K562 (cell line): ENCODE measurements around the gene MBOAT7. TPM values are rescaled to one million over a fixed set of nuclear protein-coding genes. Genes with fewer than 3 reads are reported as not detected.

ENCODE experiments used
- ATF3 ChIP-seq, 2 experiments: fragments of 450-650 bp in 1 of 2; sonication (generic) in 1 of 2; formaldehyde crosslinking in 1 of 2; IDR thresholded peaks in 1 of 2; conservative IDR thresholded peaks in 1 of 2; 2 replicates each; pipeline versions ENCODE4 v1.6.1 to v1.8.1; 2016 to 2023; ENCODE audit warnings: mild to moderate bottlenecking in 2 of 2, moderate library complexity in 2 of 2, inconsistent platforms in 1 of 2, missing genetic modification reagents in 1 of 2
- DIDO1 ChIP-seq: fragments of 450-650 bp; IDR thresholded peaks from 2 replicates; pipeline ENCODE4 v1.6.1; 2016; ENCODE audit warnings: low read depth, missing biosample characterization, missing genetic modification characterization
- E2F6 ChIP-seq, 2 experiments: IDR thresholded peaks; 2 replicates each; pipeline ENCODE4 v1.6.1; 2011; ENCODE audit warnings: borderline replicate concordance in 1 of 2, control low read depth in 1 of 2, low read depth in 1 of 2, low read length in 1 of 2, mild to moderate bottlenecking in 1 of 2, mixed read lengths in 1 of 2, moderate library complexity in 1 of 2; ENCODE audit not compliant: insufficient read depth in 1 of 2, insufficient read length in 1 of 2, poor library complexity in 1 of 2, severe bottlenecking in 1 of 2; ENCODE audit errors: extremely low read depth in 1 of 2
- ETV6 ChIP-seq, 3 experiments: fragments of 150-350 bp in 1 of 3; sonication (generic) in 1 of 3; formaldehyde crosslinking in 1 of 3; IDR thresholded peaks; 2 replicates each; pipeline versions ENCODE4 v1.6.1 to v1.8.0; 2014 to 2022; ENCODE audit warnings: borderline replicate concordance in 2 of 3, low read depth in 2 of 3, antibody characterized with exemption in 1 of 3, low read length in 1 of 3, mild to moderate bottlenecking in 1 of 3, missing genetic modification reagents in 1 of 3
- FOXK2 ChIP-seq, 2 experiments: fragments of 450-650 bp; IDR thresholded peaks in 1 of 2; conservative IDR thresholded peaks in 1 of 2; 2 replicates each; pipeline ENCODE4 v1.6.1; 2016; ENCODE audit warnings: low read depth in 2 of 2, mild to moderate bottlenecking in 1 of 2
- FOXM1 ChIP-seq, 2 experiments: fragments of 450-650 bp in 1 of 2; sonication (generic) in 1 of 2; formaldehyde crosslinking in 1 of 2; IDR thresholded peaks; 2 replicates each; pipeline versions ENCODE4 v1.6.1 to v1.9.0; 2017 to 2022; ENCODE audit warnings: low read depth in 2 of 2, mild to moderate bottlenecking in 2 of 2, missing genetic modification reagents in 1 of 2, moderate library complexity in 1 of 2
- HINFP ChIP-seq: fragments of 450-650 bp; conservative IDR thresholded peaks from 2 replicates; pipeline ENCODE4 v1.6.1; 2016; ENCODE audit warnings: missing genetic modification characterization, low read depth, mild to moderate bottlenecking, control low read depth, missing compliant biosample characterization
- RREB1 ChIP-seq: fragments of 250-450 bp; sonication (Bioruptor Pico); IDR thresholded peaks from 2 replicates; pipeline ENCODE4 v1.4.0; 2020
- SREBF2 ChIP-seq: sonication (generic); formaldehyde crosslinking; IDR thresholded peaks from 2 replicates; pipeline ENCODE4 v1.4.0; 2020; ENCODE audit warnings: mild to moderate bottlenecking, missing genetic modification reagents
- ZNF655 ChIP-seq: fragments of 250-450 bp; sonication (Bioruptor Pico); IDR thresholded peaks from 2 replicates; pipeline ENCODE4 v1.5.0; 2021
- polyA plus RNA-seq, 8 experiments: library from polyadenylated mRNA; depleted of rRNA in 4 of 8; stranded (reverse) in 5 of 8; unstranded in 3 of 8; fragments of >200 nt; fragmentation: Nextera tagmentation in 2 of 8; fragmentation: Illumina TruSeq in 1 of 8; extraction: Ambion mirVana in 2 of 8; extraction: Trizol in 1 of 8; gene quantifications; 2 replicates each; pipeline versions ENCODE4 v1.2.1 to v1.2.3, GENCODE V29; 2011 to 2014; ENCODE audit warnings: inconsistent platforms in 1 of 8, missing spikeins in 1 of 8
- total RNA-seq, 7 experiments: library from RNA; depleted of rRNA in 6 of 7; stranded (reverse); fragments of >200 nt in 6 of 7; fragmentation: Illumina TruSeq in 2 of 7; extraction: Trizol in 2 of 7; gene quantifications; 2 replicates each; pipeline versions ENCODE4 v1.2.1 to v1.2.3, GENCODE V29; 2011 to 2021; ENCODE audit warnings: low replicate concordance in 1 of 7

The MBOAT7 gene
- total and polyA plus RNA-seq, 9 of the 15 experiments (the other 6 are each of a cell fraction or from before 2014, with no cell fraction given) = 1.4 to 153 (median 56.1) TPM

- TF ChIP-seq ZNF655 (CRISPR knock-in tag) (no peak), ETV6 (IDR thresholded peaks at IDR 0.05; ENCODE audit: borderline replicate concordance in 1 of 2, low read depth in 2 of 2, low read length in 1 of 2) (no peak), ETV6 (CRISPR knock-in tag; IDR thresholded peaks at IDR 0.05; ENCODE audit: borderline replicate concordance) (no peak), E2F6 (IDR thresholded peaks at IDR 0.05; ENCODE audit: borderline replicate concordance in 1 of 2, extremely low read depth in 1 of 2, insufficient read depth in 1 of 2, insufficient read length in 1 of 2, low read depth in 1 of 2, low read length in 1 of 2, poor library complexity in 1 of 2, severe bottlenecking in 1 of 2) (peak; percentile 90 to 94), FOXK2 (conservative IDR thresholded peaks at IDR 0.05 in 1 of 2, IDR thresholded peaks at IDR 0.05 in 1 of 2; ENCODE audit: low read depth in 2 of 2) (peak; percentile 76 to 78), HINFP (tag) (no peak), ATF3 (IDR thresholded peaks at IDR 0.05) (no peak), ATF3 (CRISPR knock-in tag; conservative IDR thresholded peaks at IDR 0.05) (0 out of 2 replicates have a peak, but pooled peaks have one; percentile 37), RREB1 (0 out of 2 replicates have a peak, but pooled peaks have one; percentile 39), FOXM1 (IDR thresholded peaks at IDR 0.05; ENCODE audit: low read depth) (0 out of 2 replicates have a peak, but pooled peaks have one; percentile 25), FOXM1 (CRISPR knock-in tag; IDR thresholded peaks at IDR 0.05; ENCODE audit: low read depth) (no peak), DIDO1 (tag) (peak; percentile 67), SREBF2 (CRISPR knock-in tag) (no peak)
Measured at GRCh38 chr19:54159352-54160181, 29.8 kb downstream of the MBOAT7 start, which contains the start of gene LENG1 (continued).
